SK-N-MC (cell line): ENCODE measurements around the gene RCC2.

Experiments used
- EZH2 ChIP-seq: fragments of 200-600 bp; sonication (generic); IDR thresholded peaks from one replicate; pipeline ENCODE4 v1.6.1; 2017; ENCODE audit warnings: antibody characterized with exemption
- FOXP2 ChIP-seq: optimal IDR thresholded peaks from 2 replicates; pipeline ENCODE3; 2011; ENCODE audit warnings: mild to moderate bottlenecking, moderate library complexity; ENCODE audit not compliant: insufficient read depth; ENCODE audit errors: extremely low read length, control extremely low read depth
- POLR2AphosphoS5 ChIP-seq: IDR thresholded peaks from 2 replicates; pipeline ENCODE4 v1.6.1; 2012; ENCODE audit warnings: mild to moderate bottlenecking, low read depth, low read length, borderline replicate concordance

DNA sequence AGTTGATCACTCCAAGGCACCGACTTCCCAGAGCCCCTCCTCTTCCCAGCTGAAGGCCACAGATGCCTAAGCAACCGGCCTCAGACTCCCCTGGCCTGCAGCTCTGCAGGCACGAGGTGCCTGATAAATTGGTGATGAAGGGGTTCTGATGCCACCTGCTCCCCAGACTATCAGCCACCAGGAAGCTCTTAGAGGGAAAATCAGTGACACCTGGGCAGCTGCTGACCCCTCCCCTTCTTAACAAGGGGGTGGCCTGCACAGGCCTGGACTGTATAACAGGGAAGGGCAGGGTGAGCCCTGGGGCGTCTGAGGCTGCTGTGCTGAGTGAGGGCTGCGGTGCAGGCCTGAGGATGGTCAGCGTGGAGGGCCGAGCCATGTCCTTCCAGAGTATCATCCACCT lies 67.6 kb downstream of the RCC2 start, which contains the start of gene PADI6:
- no peak for TF ChIP-seq POLR2AphosphoS5
- TF ChIP-seq EZH2: no peak
- TF ChIP-seq FOXP2: no peak
